WTC11 (cell line): ENCODE data around the gene NHSL1.

Source experiments
- ARID4B ChIP-seq: sonication (generic); formaldehyde crosslinking; IDR thresholded peaks from 2 replicates; pipeline ENCODE4 v1.8.0; 2023; ENCODE audit warnings: missing genetic modification reagents, mild to moderate bottlenecking, borderline replicate concordance
- CDX4 ChIP-seq: fragments of 250-450 bp; sonication (Bioruptor Pico); IDR thresholded peaks from 2 replicates; pipeline ENCODE4 v1.9.0; 2021; ENCODE audit warnings: moderate library complexity, mild to moderate bottlenecking, inconsistent platforms, borderline replicate concordance
- CREB1 ChIP-seq: sonication (generic); formaldehyde crosslinking; IDR thresholded peaks from 2 replicates; pipeline ENCODE4 v1.8.0; 2023; ENCODE audit warnings: mild to moderate bottlenecking, missing genetic modification reagents
- NFYB ChIP-seq: sonication (generic); formaldehyde crosslinking; conservative IDR thresholded peaks from 2 replicates; pipeline ENCODE4 v1.8.0; 2022; ENCODE audit warnings: low read depth, missing genetic modification reagents
- OVOL2 ChIP-seq: fragments of 250-450 bp; sonication (Bioruptor Pico); IDR thresholded peaks from 2 replicates; pipeline ENCODE4 v1.9.0; 2021; ENCODE audit warnings: mild to moderate bottlenecking, borderline replicate concordance
- RELA ChIP-seq: sonication (generic); formaldehyde crosslinking; IDR thresholded peaks from 2 replicates; pipeline ENCODE4 v1.8.1; 2022; ENCODE audit warnings: missing genetic modification reagents, mild to moderate bottlenecking, borderline replicate concordance
- SP1 ChIP-seq: sonication (generic); formaldehyde crosslinking; conservative IDR thresholded peaks from 2 replicates; pipeline ENCODE4 v1.8.1; 2022; ENCODE audit warnings: missing genetic modification reagents
- ZBTB21 ChIP-seq: sonication (generic); formaldehyde crosslinking; IDR thresholded peaks from 2 replicates; pipeline ENCODE4 v1.8.1; 2023; ENCODE audit warnings: mild to moderate bottlenecking, missing genetic modification reagents, borderline replicate concordance
- ZNF121 ChIP-seq: sonication (generic); formaldehyde crosslinking; IDR thresholded peaks from 2 replicates; pipeline ENCODE4 v1.8.0; 2023; ENCODE audit warnings: missing genetic modification reagents
- ZNF138 ChIP-seq: sonication (generic); formaldehyde crosslinking; conservative IDR thresholded peaks from 2 replicates; pipeline ENCODE4 v1.8.1; 2022; ENCODE audit warnings: mild to moderate bottlenecking, moderate library complexity, missing genetic modification reagents
- ZNF423 ChIP-seq: fragments of 250-450 bp; sonication (Bioruptor Pico); IDR thresholded peaks from 2 replicates; pipeline ENCODE4 v2.1.2; 2022; ENCODE audit warnings: mild to moderate bottlenecking, moderate library complexity
- TF ChIP-seq, protein P1 (sequence below): sonication (generic); formaldehyde crosslinking; IDR thresholded peaks from 2 replicates; pipeline ENCODE4 v1.8.0; 2023; ENCODE audit warnings: missing genetic modification reagents
- TF ChIP-seq, protein P2 (sequence below): fragments of 200-600 bp; IDR thresholded peaks from 2 replicates; pipeline ENCODE4 v1.8.0; 2022; ENCODE audit warnings: antibody characterized with exemption
- TF ChIP-seq, protein P3 (sequence below): sonication (generic); formaldehyde crosslinking; conservative IDR thresholded peaks from 2 replicates; pipeline ENCODE4 v1.8.1; 2022; ENCODE audit warnings: mild to moderate bottlenecking, missing genetic modification reagents

GRCh38 chr6:138405816-138406413, 93.4 kb downstream of the NHSL1 start:
- TF ChIP-seq ZNF423 (CRISPR knock-in tag) (no peak), CDX4 (CRISPR knock-in tag) (no peak), NFYB (no peak), ZNF121 (CRISPR knock-in tag) (no peak), ARID4B (CRISPR knock-in tag) (no peak), RELA (CRISPR knock-in tag) (no peak), ZNF138 (CRISPR knock-in tag) (no peak), ZBTB21 (CRISPR knock-in tag) (no peak), OVOL2 (no peak), SP1 (CRISPR knock-in tag) (no peak), CREB1 (CRISPR knock-in tag) (no peak)
- TF ChIP-seq, protein P1, sequence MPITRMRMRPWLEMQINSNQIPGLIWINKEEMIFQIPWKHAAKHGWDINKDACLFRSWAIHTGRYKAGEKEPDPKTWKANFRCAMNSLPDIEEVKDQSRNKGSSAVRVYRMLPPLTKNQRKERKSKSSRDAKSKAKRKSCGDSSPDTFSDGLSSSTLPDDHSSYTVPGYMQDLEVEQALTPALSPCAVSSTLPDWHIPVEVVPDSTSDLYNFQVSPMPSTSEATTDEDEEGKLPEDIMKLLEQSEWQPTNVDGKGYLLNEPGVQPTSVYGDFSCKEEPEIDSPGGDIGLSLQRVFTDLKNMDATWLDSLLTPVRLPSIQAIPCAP (CRISPR knock-in tag) = no peak
- TF ChIP-seq, protein P2, sequence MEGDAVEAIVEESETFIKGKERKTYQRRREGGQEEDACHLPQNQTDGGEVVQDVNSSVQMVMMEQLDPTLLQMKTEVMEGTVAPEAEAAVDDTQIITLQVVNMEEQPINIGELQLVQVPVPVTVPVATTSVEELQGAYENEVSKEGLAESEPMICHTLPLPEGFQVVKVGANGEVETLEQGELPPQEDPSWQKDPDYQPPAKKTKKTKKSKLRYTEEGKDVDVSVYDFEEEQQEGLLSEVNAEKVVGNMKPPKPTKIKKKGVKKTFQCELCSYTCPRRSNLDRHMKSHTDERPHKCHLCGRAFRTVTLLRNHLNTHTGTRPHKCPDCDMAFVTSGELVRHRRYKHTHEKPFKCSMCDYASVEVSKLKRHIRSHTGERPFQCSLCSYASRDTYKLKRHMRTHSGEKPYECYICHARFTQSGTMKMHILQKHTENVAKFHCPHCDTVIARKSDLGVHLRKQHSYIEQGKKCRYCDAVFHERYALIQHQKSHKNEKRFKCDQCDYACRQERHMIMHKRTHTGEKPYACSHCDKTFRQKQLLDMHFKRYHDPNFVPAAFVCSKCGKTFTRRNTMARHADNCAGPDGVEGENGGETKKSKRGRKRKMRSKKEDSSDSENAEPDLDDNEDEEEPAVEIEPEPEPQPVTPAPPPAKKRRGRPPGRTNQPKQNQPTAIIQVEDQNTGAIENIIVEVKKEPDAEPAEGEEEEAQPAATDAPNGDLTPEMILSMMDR = no peak
- TF ChIP-seq, protein P3, sequence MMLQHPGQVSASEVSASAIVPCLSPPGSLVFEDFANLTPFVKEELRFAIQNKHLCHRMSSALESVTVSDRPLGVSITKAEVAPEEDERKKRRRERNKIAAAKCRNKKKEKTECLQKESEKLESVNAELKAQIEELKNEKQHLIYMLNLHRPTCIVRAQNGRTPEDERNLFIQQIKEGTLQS (CRISPR knock-in tag) = no peak
